Gastrocnemius medialis (tissue), 4 donors: ENCODE results near the gene CREB1. TPM values are rescaled to one million over a fixed set of nuclear protein-coding genes. Genes with fewer than 3 reads are reported as not detected.

ENCODE experiments used
- total RNA-seq, 4 donors: library from RNA; depleted of rRNA; stranded (reverse); fragments of >200 nt; gene quantifications; one replicate each; pipeline versions ENCODE4 v1.1.0 to v1.2.3, GENCODE V29; 2016

Gene CREB1
- total RNA-seq, 4 donors from 2014 or later: 11.5 to 19.9 (median 19.8) TPM

Other genes starting within 250 kb of the CREB1 start
- 10 to 100 TPM in 3 of 4 donors, 1 to 10 TPM in 1; 9.1 to 20.8 (median 13.9) TPM for gene METTL21A, start 95.4 kb downstream of the CREB1 start, total RNA-seq
- 10 to 100 TPM in 1 of 4 donors, 1 to 10 TPM in 3; 3.3 to 10.1 (median 7.1) TPM for gene CCNYL1, start 181.7 kb downstream of the CREB1 start, total RNA-seq
- gene FZD5, start 239.9 kb downstream of the CREB1 start, total RNA-seq: 1 to 10 TPM; 3.0 to 4.8 (median 3.4) TPM